Measurements from ENCODE around the gene JMJD8. TPM values are rescaled to one million over a fixed set of nuclear protein-coding genes. Genes with fewer than 3 reads are reported as not detected.

JMJD8 gene
- total RNA-seq, 1 experiment from 2014 or later = 73.9 TPM

- ATAC-seq (peak; percentile 70), DNase-seq (ENCODE audit: low read depth, low spot score) (no peak)
- H3K9me3 ChIP-seq (ENCODE audit: control insufficient read depth, insufficient read depth, low read depth, low read length) = no peaks in the 10 kb centered on the region
- H3K27me3 ChIP-seq (ENCODE audit: control insufficient read depth, insufficient read depth, low read length) = no peaks in the 10 kb centered on the region
- intact Hi-C loops (cut with micrococcal nuclease; ENCODE audit: unreplicated experiment) = no loop called here
- no peaks in the 10 kb centered on the region; the same call in 1 of the 2 replicates for H3K36me3 ChIP-seq (ENCODE audit: control insufficient read depth, insufficient read depth, low read length)
- POLR2A ChIA-PET = interaction anchor here (0.6 kb wide), 1 partner anchor 8 kb away, joined by 5 read pairs; no protein-coding TSS in a partner anchor
- TF ChIP-seq CTCF (IDR thresholded peaks at IDR 0.05) (no peak), POLR2AphosphoS5 (IDR thresholded peaks at IDR 0.05; ENCODE audit: low read depth, low read length) (peak; percentile 34; the same call in 1 of the 2 replicates), SIN3A (IDR thresholded peaks at IDR 0.05; ENCODE audit: borderline replicate concordance, insufficient read depth, low read depth, low read length) (peak; percentile 31; the same call in 1 of the 2 replicates), REST (IDR thresholded peaks at IDR 0.05; ENCODE audit: insufficient read depth in 1 of 2, low read depth in 2 of 2, low read length in 1 of 2) (0 out of 4 replicates have a peak, but pooled peaks of 1 of the 2 experiments have one; percentile 10), TCF7L2 (IDR thresholded peaks at IDR 0.05; ENCODE audit: low read depth, low read length) (0 out of 2 replicates have a peak, but pooled peaks have one; percentile 25)
- H3K27ac ChIP-seq (ENCODE audit: low read length) = peak within 1 kb of the TSS; percentile 94
- no TSS peak for BruUV-seq (replicated peaks)
- in situ Hi-C loops (cut with HindIII; ENCODE audit: low pct_unique_long_range_greater_than_20kb, low sequenced_read_pairs) = no loop called here
- H3K4me1 ChIP-seq (ENCODE audit: control insufficient read depth, insufficient read depth, low read length) = peaks cover 63% of the 10 kb centered on the region
- CTCF ChIA-PET = interaction anchor here (1.0 kb wide), 1 partner anchor 70 kb away, joined by 3 read pairs; no protein-coding TSS in a partner anchor
- peak within 1 kb of the TSS; percentile 65 to 80 for H3K4me3 ChIP-seq (ENCODE audit: low read depth in 2 of 2, low read length in 2 of 2)
Measured at GRCh38 chr16:714558-715476, 30.7 kb upstream of the JMJD8 start, which contains the start of gene METRN. METRN (plus strand) TSS chr16:715118; CDS start chr16:715290, 172 bp downstream.

GRCh38 chr16:714079-714478, 29.9 kb upstream of the JMJD8 start:
- ChIA-PET POLR2A (interaction anchor here (0.8 kb wide), 1 partner anchor 10 kb away, joined by 3 read pairs; no protein-coding TSS in a partner anchor), CTCF (no interaction called here)
- H3K4me1 ChIP-seq (ENCODE audit: control insufficient read depth, insufficient read depth, low read length) = peaks cover 61% of the 10 kb centered on the region
- peak overlapping the region; percentile 37 to 58 for H3K4me3 ChIP-seq (ENCODE audit: low read depth in 2 of 2, low read length in 2 of 2)
- H3K9me3 ChIP-seq (ENCODE audit: control insufficient read depth, insufficient read depth, low read depth, low read length) = no peaks in the 10 kb centered on the region
- H3K27me3 ChIP-seq (ENCODE audit: control insufficient read depth, insufficient read depth, low read length) = no peaks in the 10 kb centered on the region
- H3K27ac ChIP-seq (ENCODE audit: low read length) = peak overlapping the region; percentile 94
- no TSS peak for BruUV-seq (replicated peaks)
- no peaks in the 10 kb centered on the region; the same call in 1 of the 2 replicates for H3K36me3 ChIP-seq (ENCODE audit: control insufficient read depth, insufficient read depth, low read length)
- in situ Hi-C loops (cut with HindIII; ENCODE audit: low pct_unique_long_range_greater_than_20kb, low sequenced_read_pairs) (no loop called here), intact Hi-C loops (cut with micrococcal nuclease; ENCODE audit: unreplicated experiment) (no loop called here)
- ATAC-seq (peak; percentile 6), DNase-seq (ENCODE audit: low read depth, low spot score) (no peak)
- no peak for TF ChIP-seq SIN3A (IDR thresholded peaks at IDR 0.05; ENCODE audit: borderline replicate concordance, insufficient read depth, low read depth, low read length)
- TF ChIP-seq POLR2AphosphoS5 (IDR thresholded peaks at IDR 0.05; ENCODE audit: low read depth, low read length) = no peak
- TF ChIP-seq REST (IDR thresholded peaks at IDR 0.05; ENCODE audit: insufficient read depth in 1 of 2, low read depth in 2 of 2, low read length in 1 of 2) = no peak
- TF ChIP-seq CTCF (IDR thresholded peaks at IDR 0.05) = no peak
- TF ChIP-seq TCF7L2 (IDR thresholded peaks at IDR 0.05; ENCODE audit: low read depth, low read length) = no peak
